SK-N-SH (cell line): ENCODE measurements around the gene FAM50B. TPM values are rescaled to one million over a fixed set of nuclear protein-coding genes. Genes with fewer than 3 reads are reported as not detected.
A peak's percentile ranks its signal among the peaks of the same experiment; 100 is the strongest.

ENCODE experiments used
- CTCF ChIA-PET: fragments of 300-600, 350-600 bp; formaldehyde crosslinking; extraction: SDS; loops from one replicate; lab custom pipeline; 2021; lab: Yijun Ruan, JAX
- POLR2A ChIA-PET: fragments of 350-600 bp; sonication (Branson Sonifier 250); formaldehyde crosslinking; extraction: SDS; loops from one replicate; lab custom pipeline; 2020; ENCODE audit warnings: antibody characterized with exemption, inconsistent platforms; lab: Yijun Ruan, JAX
- DNase-seq: peaks from one replicate; pipeline ENCODE4 v3.0.0; 2012
- H2AFZ ChIP-seq: fragments of 200-600 bp; sonication (generic); 2 replicates; pipeline ENCODE4 v1.8.1; 2016; ENCODE audit warnings: antibody characterized with exemption, mild to moderate bottlenecking, low read depth
- H3F3A ChIP-seq: fragments of 200-600 bp; sonication (generic); replicated peaks from 2 replicates; pipeline ENCODE3; 2016; ENCODE audit warnings: antibody characterized with exemption, mild to moderate bottlenecking; ENCODE audit not compliant: insufficient read depth
- H3K27ac ChIP-seq, 2 experiments: fragments of 200-500 bp in 1 of 2; fragments of 200-600 bp in 1 of 2; sonication (Bioruptor generic) in 1 of 2; sonication (generic), shearing (Covaris generic) in 1 of 2; 2 replicates each; pipeline versions ENCODE4 v1.5.1 to v1.6.1; 2014 to 2016; ENCODE audit warnings: low read depth in 2 of 2, inconsistent platforms in 1 of 2, low read length in 1 of 2, mild to moderate bottlenecking in 1 of 2, mixed read lengths in 1 of 2
- H3K27me3 ChIP-seq: fragments of 200-600 bp; sonication (generic), shearing (Covaris generic); 2 replicates; pipeline ENCODE4 v1.6.1; 2016; ENCODE audit warnings: mixed run types; ENCODE audit not compliant: insufficient read depth
- H3K36me3 ChIP-seq, 2 experiments: fragments of 200-500 bp in 1 of 2; fragments of 200-600 bp in 1 of 2; sonication (Bioruptor generic) in 1 of 2; sonication (generic) in 1 of 2; replicated peaks in 1 of 2; 2 replicates each; pipeline versions ENCODE3 to v1.5.1; 2014 to 2016; ENCODE audit warnings: low read length in 1 of 2, mild to moderate bottlenecking in 1 of 2; ENCODE audit not compliant: insufficient read depth in 2 of 2, control insufficient read depth in 1 of 2
- H3K4me1 ChIP-seq, 2 experiments: fragments of 200-500 bp in 1 of 2; fragments of 200-600 bp in 1 of 2; sonication (Bioruptor generic) in 1 of 2; sonication (generic), shearing (Covaris generic) in 1 of 2; 2 replicates each; pipeline versions ENCODE4 v1.5.1 to v1.6.1; 2014 to 2016; ENCODE audit warnings: low read depth in 1 of 2, low read length in 1 of 2, mixed run types in 1 of 2; ENCODE audit not compliant: insufficient read depth in 2 of 2, control insufficient read depth in 1 of 2
- H3K4me2 ChIP-seq: fragments of 200-600 bp; sonication (generic), shearing (Covaris generic); 2 replicates; pipeline ENCODE4 v1.6.1; 2017; ENCODE audit warnings: mixed run types
- H3K4me3 ChIP-seq, 2 experiments: fragments of 200-500 bp in 1 of 2; fragments of 200-600 bp in 1 of 2; sonication (Bioruptor generic) in 1 of 2; sonication (generic), shearing (Covaris generic) in 1 of 2; 2 replicates each; pipeline versions ENCODE4 v1.5.1 to v1.8.1; 2014 to 2016; ENCODE audit warnings: low read depth in 2 of 2, inconsistent platforms in 1 of 2, low read length in 1 of 2, mild to moderate bottlenecking in 1 of 2, mixed read lengths in 1 of 2, moderate library complexity in 1 of 2
- H3K79me2 ChIP-seq: fragments of 200-600 bp; sonication (generic); 2 replicates; pipeline ENCODE4 v1.8.1; 2017; ENCODE audit warnings: mild to moderate bottlenecking; ENCODE audit not compliant: insufficient read depth
- H3K9ac ChIP-seq: fragments of 200-600 bp; sonication (generic); 2 replicates; pipeline ENCODE4 v1.6.1; 2017; ENCODE audit warnings: mixed run types
- H3K9me2 ChIP-seq: fragments of 200-600 bp; sonication (generic); 2 replicates; pipeline ENCODE4 v1.6.1; 2017; ENCODE audit warnings: mixed run types
- H3K9me3 ChIP-seq: fragments of 200-600 bp; sonication (generic); 2 replicates; pipeline ENCODE4 v1.6.1; 2017; ENCODE audit warnings: mixed run types, mild to moderate bottlenecking, moderate library complexity
- H4K20me1 ChIP-seq: fragments of 200-600 bp; sonication (generic); 2 replicates; pipeline ENCODE4 v1.6.1; 2017; ENCODE audit warnings: mild to moderate bottlenecking, mixed run types; ENCODE audit not compliant: insufficient read depth
- CHD2 ChIP-seq: fragments of 150-350 bp; IDR thresholded peaks from 2 replicates; pipeline ENCODE4 v1.6.1; 2018; ENCODE audit warnings: low read length; ENCODE audit not compliant: partially characterized antibody
- FOSL2 ChIP-seq: IDR thresholded peaks from 2 replicates; pipeline ENCODE4 v1.4.0; 2012; ENCODE audit warnings: low read depth, mild to moderate bottlenecking, moderate library complexity, borderline replicate concordance
- FOXJ3 ChIP-seq: sonication (generic); formaldehyde crosslinking; IDR thresholded peaks from 2 replicates; pipeline ENCODE4 v1.5.1; 2020; ENCODE audit warnings: mild to moderate bottlenecking, missing genetic modification reagents
- FOXM1 ChIP-seq: IDR thresholded peaks from 2 replicates; pipeline ENCODE4 v1.4.0; 2012; ENCODE audit warnings: low read depth, mild to moderate bottlenecking
- GABPA ChIP-seq: IDR thresholded peaks from 2 replicates; pipeline ENCODE4 v1.4.0; 2012; ENCODE audit warnings: low read depth, mild to moderate bottlenecking
- GATA2 ChIP-seq: sonication (generic); formaldehyde crosslinking; IDR thresholded peaks from 2 replicates; pipeline ENCODE4 v1.5.0; 2020; ENCODE audit warnings: mild to moderate bottlenecking, missing genetic modification reagents
- JUND ChIP-seq: IDR thresholded peaks from 2 replicates; pipeline ENCODE4 v1.4.0; 2012
- MEF2A ChIP-seq: IDR thresholded peaks from 2 replicates; pipeline ENCODE4 v1.4.0; 2012; ENCODE audit warnings: low read depth, borderline replicate concordance
- NRF1 ChIP-seq: IDR thresholded peaks from 2 replicates; pipeline ENCODE4 v1.6.1; 2012; ENCODE audit warnings: low read depth, mild to moderate bottlenecking, low read length
- RAD21 ChIP-seq: IDR thresholded peaks from 2 replicates; pipeline ENCODE4 v1.6.1; 2012; ENCODE audit warnings: mild to moderate bottlenecking, low read length
- REST ChIP-seq: IDR thresholded peaks from 2 replicates; pipeline ENCODE4 v1.6.1; 2012; ENCODE audit warnings: mild to moderate bottlenecking, low read depth, low read length, moderate library complexity
- RFX5 ChIP-seq: IDR thresholded peaks from 2 replicates; pipeline ENCODE4 v1.6.1; 2012; ENCODE audit warnings: mild to moderate bottlenecking, improper control_type of control experiment, low read length
- RXRA ChIP-seq: IDR thresholded peaks from 2 replicates; pipeline ENCODE4 v1.4.0; 2012; ENCODE audit warnings: low read depth, mild to moderate bottlenecking, borderline replicate concordance
- SMC3 ChIP-seq: IDR thresholded peaks from 2 replicates; pipeline ENCODE4 v1.6.1; 2012; ENCODE audit warnings: low read depth, low read length, improper control_type of control experiment
- TAF1 ChIP-seq: IDR thresholded peaks from 2 replicates; pipeline ENCODE4 v1.6.1; 2012; ENCODE audit warnings: low read depth, mild to moderate bottlenecking, low read length, moderate library complexity, borderline replicate concordance
- TCF12 ChIP-seq: IDR thresholded peaks from 2 replicates; pipeline ENCODE4 v1.4.0; 2012
- USF1 ChIP-seq: IDR thresholded peaks from 2 replicates; pipeline ENCODE4 v1.4.0; 2012; ENCODE audit warnings: low read depth, borderline replicate concordance
- USF2 ChIP-seq: fragments of 150-350 bp; IDR thresholded peaks from 2 replicates; pipeline ENCODE4 v1.6.1; 2017; ENCODE audit warnings: antibody characterized with exemption, low read length, low read depth, borderline replicate concordance
- YY1 ChIP-seq: IDR thresholded peaks from 2 replicates; pipeline ENCODE4 v1.4.0; 2012; ENCODE audit warnings: low read depth, mild to moderate bottlenecking
- whole genome bisulfite sequencing: methylation state at CpG from one replicate; pipeline ENCODE4 v1.1.6; 2017; ENCODE audit warnings: low lambda C conversion rate; 5-methylcytosine and 5-hydroxymethylcytosine counted together
- polyA plus RNA-seq, 3 experiments: library from polyadenylated mRNA; depleted of rRNA; stranded (reverse); fragments of >200 nt; gene quantifications; 2 replicates each; pipeline ENCODE4 v1.2.3, GENCODE V29; 2012
- TF ChIP-seq, protein P1 (sequence below): IDR thresholded peaks from 2 replicates; pipeline ENCODE4 v1.4.0; 2012; ENCODE audit warnings: low read depth
- TF ChIP-seq, protein P2 (sequence below): IDR thresholded peaks from 2 replicates; pipeline ENCODE4; 2012

Gene FAM50B
- polyA plus RNA-seq, 1 of the 3 experiments (the other 2 are of a cell fraction): 13.8 TPM

- H3K9ac ChIP-seq: no peak overlapping the region
- TF ChIP-seq FOSL2 (no peak), NRF1 (no peak), CHD2 (no peak), RFX5 (no peak), GABPA (no peak), SMC3 (no peak), JUND (no peak), MEF2A (no peak), YY1 (no peak), FOXJ3 (CRISPR knock-in tag) (no peak), USF1 (no peak), GATA2 (no peak), RXRA (no peak)
- TF ChIP-seq, protein P1, sequence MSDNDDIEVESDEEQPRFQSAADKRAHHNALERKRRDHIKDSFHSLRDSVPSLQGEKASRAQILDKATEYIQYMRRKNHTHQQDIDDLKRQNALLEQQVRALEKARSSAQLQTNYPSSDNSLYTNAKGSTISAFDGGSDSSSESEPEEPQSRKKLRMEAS: no peak
- TF ChIP-seq, protein P2, sequence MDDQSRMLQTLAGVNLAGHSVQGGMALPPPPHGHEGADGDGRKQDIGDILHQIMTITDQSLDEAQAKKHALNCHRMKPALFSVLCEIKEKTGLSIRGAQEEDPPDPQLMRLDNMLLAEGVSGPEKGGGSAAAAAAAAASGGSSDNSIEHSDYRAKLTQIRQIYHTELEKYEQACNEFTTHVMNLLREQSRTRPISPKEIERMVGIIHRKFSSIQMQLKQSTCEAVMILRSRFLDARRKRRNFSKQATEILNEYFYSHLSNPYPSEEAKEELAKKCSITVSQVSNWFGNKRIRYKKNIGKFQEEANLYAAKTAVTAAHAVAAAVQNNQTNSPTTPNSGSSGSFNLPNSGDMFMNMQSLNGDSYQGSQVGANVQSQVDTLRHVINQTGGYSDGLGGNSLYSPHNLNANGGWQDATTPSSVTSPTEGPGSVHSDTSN: no peak
- peak overlapping the region; percentile 29; the same call in 1 of the 2 replicates for H2AFZ ChIP-seq
- no peaks in the 10 kb centered on the region for H3K36me3 ChIP-seq
- H3F3A ChIP-seq: peaks cover 28% of the 10 kb centered on the region
- POLR2A ChIA-PET: interaction anchor here (0.6 kb wide), 1 partner anchor 46 kb away, joined by 3 read pairs; no protein-coding TSS in a partner anchor
- WGBS: 74% methylated on average over 5 of the region's 5 CpGs
- H3K27ac ChIP-seq: no peak overlapping the region
- no peak overlapping the region for H3K4me2 ChIP-seq
- no peaks in the 10 kb centered on the region for H3K9me2 ChIP-seq
- no peaks in the 10 kb centered on the region for H3K27me3 ChIP-seq
- no peak overlapping the region for H3K4me3 ChIP-seq
- H4K20me1 ChIP-seq: no peaks in the 10 kb centered on the region
- no peaks in the 10 kb centered on the region for H3K79me2 ChIP-seq
- peaks cover 15 to 27% of the 10 kb centered on the region in 2 experiments; a peak in 3 of 4 replicates for H3K4me1 ChIP-seq
- no peak for DNase-seq
- CTCF ChIA-PET: interaction anchor here (1.2 kb wide), 1 partner anchor 20 kb away, joined by 3 read pairs; the partner anchor contains the start of gene FAM50B
- H3K9me3 ChIP-seq: no peaks in the 10 kb centered on the region
Observed at GRCh38 chr6:3829285-3829684, 19.9 kb upstream of the FAM50B start.

DNA sequence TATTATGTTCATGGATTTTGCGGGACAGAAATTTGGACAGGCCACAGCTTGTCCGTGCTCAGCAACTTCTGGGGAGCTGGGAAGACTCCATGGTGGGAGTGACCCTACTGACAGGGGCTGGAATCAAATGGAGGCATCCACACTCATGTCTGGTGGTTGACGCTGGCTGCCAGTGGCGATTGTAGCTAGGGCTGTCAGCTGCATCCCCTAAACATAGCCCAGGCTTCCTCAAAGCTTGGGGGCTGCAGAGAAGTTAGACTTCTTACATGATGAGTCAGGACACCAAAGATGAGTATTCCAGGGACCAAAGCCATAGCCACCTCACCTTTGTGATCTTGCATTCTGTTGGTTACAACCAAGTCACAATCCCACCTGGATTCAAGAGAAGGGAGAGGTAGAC, 18.4 kb upstream of the FAM50B start:
- no peak overlapping the region for H2AFZ ChIP-seq
- H3K79me2 ChIP-seq: no peaks in the 10 kb centered on the region
- 89% methylated on average over 3 of the region's 4 CpGs for WGBS
- no peaks in the 10 kb centered on the region for H4K20me1 ChIP-seq
- POLR2A ChIA-PET: no interaction called here
- no peak overlapping the region for H3K9ac ChIP-seq
- no peak overlapping the region for H3K4me3 ChIP-seq
- no peaks in the 10 kb centered on the region for H3K9me3 ChIP-seq
- H3K27me3 ChIP-seq: no peaks in the 10 kb centered on the region
- H3K27ac ChIP-seq: no peak overlapping the region
- H3F3A ChIP-seq: peaks cover 13% of the 10 kb centered on the region
- H3K9me2 ChIP-seq: no peaks in the 10 kb centered on the region
- no peak overlapping the region for H3K4me2 ChIP-seq
- peaks cover 7 to 13% of the 10 kb centered on the region in 2 experiments; a peak in 2 of 4 replicates for H3K4me1 ChIP-seq
- no peak for DNase-seq
- no peaks in the 10 kb centered on the region for H3K36me3 ChIP-seq
- CTCF ChIA-PET: interaction anchor here (1.0 kb wide), 1 partner anchor 16 kb away, joined by 3 read pairs; no protein-coding TSS in a partner anchor
- TF ChIP-seq REST (no peak), FOXM1 (no peak), TCF12 (no peak), TAF1 (no peak), RAD21 (no peak), FOXJ3 (CRISPR knock-in tag) (no peak), USF2 (no peak)
- TF ChIP-seq, protein P2: no peak
